ENCODE results near the gene LVRN. TPM values are rescaled to one million over a fixed set of nuclear protein-coding genes. Genes with fewer than 3 reads are reported as not detected.
A peak's percentile ranks its signal among the peaks of the same experiment; 100 is the strongest.

The LVRN gene
- total RNA-seq, 1 donor from 2014 or later: 4.2 TPM

DNA sequence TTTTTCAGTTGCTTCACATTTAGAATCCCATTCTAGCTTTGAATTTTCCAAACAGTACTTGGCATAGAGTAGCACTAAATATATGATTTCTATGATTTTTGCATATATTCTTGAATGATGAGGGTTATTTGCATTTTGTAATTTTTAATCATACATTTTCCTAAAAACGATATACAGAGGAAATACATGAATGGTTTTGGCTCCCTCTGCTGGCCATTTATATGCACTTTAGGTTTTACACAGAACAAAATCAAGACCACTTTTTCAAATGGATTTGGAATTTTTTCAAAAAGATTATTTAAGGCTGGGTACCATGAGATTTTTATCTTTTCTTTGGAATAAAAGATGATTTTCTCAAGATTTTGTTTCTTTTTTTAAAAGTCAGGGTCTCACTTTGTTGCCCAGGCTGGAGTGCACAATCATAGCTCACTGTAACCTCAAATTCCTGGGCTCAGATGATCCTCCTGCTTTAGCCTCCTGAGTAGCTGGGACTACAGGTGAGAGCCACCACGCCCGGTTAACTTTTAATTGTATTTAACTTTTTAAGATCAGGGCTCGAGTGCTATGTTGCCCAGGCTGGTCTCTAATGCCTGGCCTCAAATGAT is 105.9 kb downstream of the LVRN start:
- H3K4me1 ChIP-seq: no peaks in the 10 kb centered on the region
- H3K4me3 ChIP-seq: no peak overlapping the region
- H3K27me3 ChIP-seq: no peaks in the 10 kb centered on the region
- no peak overlapping the region for H3K27ac ChIP-seq
- H3K36me3 ChIP-seq: no peaks in the 10 kb centered on the region
- DNase-seq (ENCODE audit: low spot score in 2 of 2): no peak
- TF ChIP-seq, protein P1, sequence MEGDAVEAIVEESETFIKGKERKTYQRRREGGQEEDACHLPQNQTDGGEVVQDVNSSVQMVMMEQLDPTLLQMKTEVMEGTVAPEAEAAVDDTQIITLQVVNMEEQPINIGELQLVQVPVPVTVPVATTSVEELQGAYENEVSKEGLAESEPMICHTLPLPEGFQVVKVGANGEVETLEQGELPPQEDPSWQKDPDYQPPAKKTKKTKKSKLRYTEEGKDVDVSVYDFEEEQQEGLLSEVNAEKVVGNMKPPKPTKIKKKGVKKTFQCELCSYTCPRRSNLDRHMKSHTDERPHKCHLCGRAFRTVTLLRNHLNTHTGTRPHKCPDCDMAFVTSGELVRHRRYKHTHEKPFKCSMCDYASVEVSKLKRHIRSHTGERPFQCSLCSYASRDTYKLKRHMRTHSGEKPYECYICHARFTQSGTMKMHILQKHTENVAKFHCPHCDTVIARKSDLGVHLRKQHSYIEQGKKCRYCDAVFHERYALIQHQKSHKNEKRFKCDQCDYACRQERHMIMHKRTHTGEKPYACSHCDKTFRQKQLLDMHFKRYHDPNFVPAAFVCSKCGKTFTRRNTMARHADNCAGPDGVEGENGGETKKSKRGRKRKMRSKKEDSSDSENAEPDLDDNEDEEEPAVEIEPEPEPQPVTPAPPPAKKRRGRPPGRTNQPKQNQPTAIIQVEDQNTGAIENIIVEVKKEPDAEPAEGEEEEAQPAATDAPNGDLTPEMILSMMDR (IDR thresholded peaks at IDR 0.05): peak; percentile 39 to 84 (median 77)
- H3K9me3 ChIP-seq: no peaks in the 10 kb centered on the region
- intact Hi-C loops (cut with DNase I): loop anchor here (2.0 to 5.0 kb wide), 3 partner anchors 179 to 441 kb away; partner anchors contain the start of gene TMED7

DNA sequence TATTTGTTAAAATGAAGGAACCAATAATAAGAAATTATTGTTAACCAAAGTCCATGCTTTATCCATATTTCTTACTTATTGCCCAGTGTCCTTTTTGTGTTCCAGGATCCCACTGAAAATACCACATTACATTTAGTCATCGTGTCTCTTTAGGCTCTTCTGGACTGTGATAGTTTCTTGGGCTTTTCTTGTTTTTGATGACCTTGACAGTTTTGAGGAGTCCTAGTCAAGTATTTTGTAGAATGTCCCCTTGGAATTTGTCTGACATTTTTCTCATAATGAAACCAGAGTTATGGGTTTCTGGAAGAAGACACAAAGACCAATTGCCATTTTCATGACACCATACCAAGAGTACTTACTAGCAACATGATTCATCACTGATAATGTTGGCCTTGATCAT is 108.9 kb downstream of the LVRN start:
- no peak for DNase-seq (ENCODE audit: low spot score in 2 of 2)
- intact Hi-C loops (cut with DNase I): no loop called here
- no peak overlapping the region for H3K27ac ChIP-seq
- no peaks in the 10 kb centered on the region for H3K9me3 ChIP-seq
- H3K4me3 ChIP-seq: no peak overlapping the region
- H3K36me3 ChIP-seq: no peaks in the 10 kb centered on the region
- TF ChIP-seq, protein P1 (IDR thresholded peaks at IDR 0.05): no peak
- no peaks in the 10 kb centered on the region for H3K4me1 ChIP-seq
- no peaks in the 10 kb centered on the region for H3K27me3 ChIP-seq

DNA sequence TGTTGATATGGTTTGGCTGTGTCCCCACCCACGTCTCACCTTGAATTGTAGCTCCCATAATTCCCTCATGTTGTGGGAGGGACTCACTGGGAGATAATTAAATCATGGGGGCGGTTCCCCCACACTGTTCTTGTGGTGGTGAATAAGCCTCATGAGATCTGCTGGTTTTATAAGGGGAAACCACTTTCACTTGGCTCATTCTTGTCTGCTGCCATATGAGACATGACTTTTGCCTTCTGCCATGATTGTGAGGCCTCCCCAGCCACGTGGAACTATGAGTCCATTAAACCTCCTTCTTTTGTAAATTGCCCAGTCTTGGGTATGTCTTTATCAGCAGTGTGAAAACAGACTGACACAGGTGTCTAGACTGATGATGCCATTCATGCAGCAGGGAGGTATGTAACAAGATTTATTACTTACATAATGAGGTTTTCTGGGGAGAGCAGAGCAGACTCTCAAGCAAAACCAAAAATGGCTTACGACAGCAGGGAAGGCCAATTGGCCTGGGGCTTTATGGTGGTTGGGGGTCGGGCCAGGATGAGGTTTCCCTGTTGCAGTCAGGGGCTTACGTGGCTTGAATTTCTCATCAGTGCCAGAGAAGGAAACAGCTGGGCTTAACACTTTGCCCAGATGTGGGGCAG is 113.0 kb downstream of the LVRN start:
- H3K36me3 ChIP-seq: no peaks in the 10 kb centered on the region

DNA sequence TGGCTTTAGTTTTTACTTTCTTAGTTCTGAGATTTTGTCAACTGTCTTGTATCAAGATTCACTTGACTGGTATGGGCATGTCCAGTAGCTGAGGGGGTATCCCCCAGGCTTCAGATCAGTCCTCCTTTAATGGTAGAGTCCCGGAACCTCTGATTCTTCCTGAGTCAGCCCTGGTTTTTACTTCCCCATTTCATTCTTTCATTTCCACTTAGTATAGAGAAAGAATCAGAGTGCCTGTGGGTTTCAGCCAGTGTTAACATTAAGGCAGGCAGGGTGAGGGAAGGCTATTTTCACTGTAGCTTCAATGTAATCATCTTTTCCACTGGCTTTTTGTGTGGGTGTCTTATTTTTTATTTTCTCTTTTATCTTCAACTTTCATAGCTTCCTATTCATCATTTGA is 114.2 kb downstream of the LVRN start:
- Histone ChIP-seq H3K4me3 (no peak overlapping the region), H3K27me3 (no peaks in the 10 kb centered on the region), H3K27ac (no peak overlapping the region), H3K36me3 (no peaks in the 10 kb centered on the region), H3K9me3 (no peaks in the 10 kb centered on the region), H3K4me1 (no peaks in the 10 kb centered on the region)
- no peak for DNase-seq (ENCODE audit: low spot score in 2 of 2)
- TF ChIP-seq, protein P1 (IDR thresholded peaks at IDR 0.05): no peak
- intact Hi-C loops (cut with DNase I): no loop called here

More for the DNA sequence above, 113.0 kb downstream of the LVRN start:
- H3K27ac ChIP-seq: no peak overlapping the region
- intact Hi-C loops (cut with DNase I): no loop called here
- H3K4me3 ChIP-seq: no peak overlapping the region
- no peaks in the 10 kb centered on the region for H3K27me3 ChIP-seq
- TF ChIP-seq, protein P1 (IDR thresholded peaks at IDR 0.05): no peak
- no peaks in the 10 kb centered on the region for H3K4me1 ChIP-seq
- H3K9me3 ChIP-seq: no peaks in the 10 kb centered on the region
- no peak for DNase-seq (ENCODE audit: low spot score in 2 of 2)

Other genes with a start within 250 kb of the LVRN start
- 36.0 TPM for gene CDO1, start 145.8 kb upstream of the LVRN start, total RNA-seq
- 30.3 TPM for gene ATG12, start 120.9 kb upstream of the LVRN start, total RNA-seq
- 140 TPM for gene AP3S1, start 120.5 kb upstream of the LVRN start, total RNA-seq
- not detected for gene ARL14EPL, start 70.0 kb downstream of the LVRN start, total RNA-seq
- 25.0 TPM for gene COMMD10, start 122.5 kb downstream of the LVRN start, total RNA-seq

All from ascending aorta (tissue), 2 donors.